Panc1 (cell line): ENCODE data around the gene CD79A. TPM values are rescaled to one million over a fixed set of nuclear protein-coding genes. Genes with fewer than 3 reads are reported as not detected.

Source experiments
- ATAC-seq: fragments of 200-7000 bp; cut with Tn5 transposase; 2 replicates; pipeline ENCODE4 v1.9.1; 2020; ENCODE audit warnings: mild to moderate bottlenecking, moderate library complexity
- BruUV-seq: library from RNA; stranded (reverse); fragments of 400-500 nt; replicated peaks from 2 replicates; lab custom pipeline; 2021; lab: Mats Ljungman, UMichigan
- CTCF ChIA-PET: fragments of 300-600 bp; sonication (Branson Sonifier 250); formaldehyde crosslinking; loops from one replicate; lab custom pipeline; 2022; ENCODE audit warnings: antibody characterized with exemption; lab: Charles Lee
- POLR2A ChIA-PET: fragments of 300-600 bp; sonication (Branson Sonifier 250); formaldehyde crosslinking; loops from one replicate; lab custom pipeline; 2022; ENCODE audit warnings: antibody characterized with exemption; lab: Charles Lee
- DNase-seq: peaks from one replicate; pipeline ENCODE4 v3.0.0-alpha.2; 2010; ENCODE audit warnings: low read depth, low spot score
- H3K27ac ChIP-seq: 2 replicates; pipeline ENCODE4 v1.5.1; 2011; ENCODE audit warnings: mild to moderate bottlenecking, low read length, inconsistent platforms
- H3K27me3 ChIP-seq: fragments of 200-500 bp; sonication (Bioruptor generic); 2 replicates; pipeline ENCODE4 v1.6.0; 2014; ENCODE audit warnings: low read length, inconsistent platforms; ENCODE audit not compliant: control insufficient read depth, insufficient read depth
- H3K36me3 ChIP-seq: fragments of 200-500 bp; sonication (Bioruptor generic); 2 replicates; pipeline ENCODE4 v1.5.1; 2014; ENCODE audit warnings: inconsistent platforms, mild to moderate bottlenecking, low read length, moderate library complexity; ENCODE audit not compliant: control insufficient read depth, insufficient read depth
- H3K4me1 ChIP-seq: 2 replicates; pipeline ENCODE4 v1.5.1; 2011; ENCODE audit warnings: inconsistent platforms, mild to moderate bottlenecking, low read length, moderate library complexity; ENCODE audit not compliant: control insufficient read depth, insufficient read depth
- H3K4me3 ChIP-seq, 2 experiments: 2 replicates each; pipeline ENCODE4 v1.5.1; 2011 to 2012; ENCODE audit warnings: low read depth in 2 of 2, low read length in 2 of 2, mild to moderate bottlenecking in 2 of 2, inconsistent platforms in 1 of 2, moderate library complexity in 1 of 2
- H3K9me3 ChIP-seq: fragments of 200-500 bp; sonication (Bioruptor generic); 2 replicates; pipeline ENCODE4 v1.5.1; 2014; ENCODE audit warnings: low read depth, mild to moderate bottlenecking, inconsistent platforms, low read length, moderate library complexity; ENCODE audit not compliant: control insufficient read depth, insufficient read depth
- CTCF ChIP-seq: fragments of 450-650 bp; IDR thresholded peaks from 2 replicates; pipeline ENCODE4 v1.5.1; 2017; ENCODE audit warnings: mild to moderate bottlenecking
- POLR2AphosphoS5 ChIP-seq: IDR thresholded peaks from 2 replicates; pipeline ENCODE4 v1.6.1; 2012; ENCODE audit warnings: mild to moderate bottlenecking, low read depth, low read length, moderate library complexity
- SIN3A ChIP-seq: IDR thresholded peaks from 2 replicates; pipeline ENCODE4 v1.6.1; 2012; ENCODE audit warnings: low read depth, mild to moderate bottlenecking, low read length, moderate library complexity, borderline replicate concordance; ENCODE audit not compliant: insufficient read depth
- TCF7L2 ChIP-seq: IDR thresholded peaks from 2 replicates; pipeline ENCODE4 v1.6.1; 2011; ENCODE audit warnings: mild to moderate bottlenecking, low read depth, low read length, inconsistent platforms
- in situ Hi-C: cut with HindIII; loops from 2 replicates; pipeline ENCODE4 v1.10.0; 2016; ENCODE audit warnings: low sequenced_read_pairs, low pct_unique_long_range_greater_than_20kb
- intact Hi-C: fragments of 100-400 bp; cut with micrococcal nuclease; formaldehyde crosslinking; loops from one replicate; pipeline ENCODE4 v1.10.0; 2022; ENCODE audit not compliant: unreplicated experiment
- total RNA-seq: library from RNA; stranded (reverse); gene quantifications from one replicate; pipeline ENCODE4 v1.2.1, GENCODE V29; 2021; ENCODE audit not compliant: unreplicated experiment
- TF ChIP-seq, protein P1 (sequence below), 2 experiments: IDR thresholded peaks; 2 replicates each; pipeline ENCODE4 v1.6.1; 2011 to 2012; ENCODE audit warnings: low read depth in 2 of 2, control low read depth in 1 of 2, low read length in 1 of 2, mild to moderate bottlenecking in 1 of 2, moderate library complexity in 1 of 2; ENCODE audit not compliant: insufficient read depth in 1 of 2

The CD79A gene
- total RNA-seq, 1 experiment from 2014 or later: 0.59 TPM

- no peaks in the 10 kb centered on the region; the same call in 1 of the 2 replicates for H3K36me3 ChIP-seq
- no peak for DNase-seq
- TF ChIP-seq, protein P1, sequence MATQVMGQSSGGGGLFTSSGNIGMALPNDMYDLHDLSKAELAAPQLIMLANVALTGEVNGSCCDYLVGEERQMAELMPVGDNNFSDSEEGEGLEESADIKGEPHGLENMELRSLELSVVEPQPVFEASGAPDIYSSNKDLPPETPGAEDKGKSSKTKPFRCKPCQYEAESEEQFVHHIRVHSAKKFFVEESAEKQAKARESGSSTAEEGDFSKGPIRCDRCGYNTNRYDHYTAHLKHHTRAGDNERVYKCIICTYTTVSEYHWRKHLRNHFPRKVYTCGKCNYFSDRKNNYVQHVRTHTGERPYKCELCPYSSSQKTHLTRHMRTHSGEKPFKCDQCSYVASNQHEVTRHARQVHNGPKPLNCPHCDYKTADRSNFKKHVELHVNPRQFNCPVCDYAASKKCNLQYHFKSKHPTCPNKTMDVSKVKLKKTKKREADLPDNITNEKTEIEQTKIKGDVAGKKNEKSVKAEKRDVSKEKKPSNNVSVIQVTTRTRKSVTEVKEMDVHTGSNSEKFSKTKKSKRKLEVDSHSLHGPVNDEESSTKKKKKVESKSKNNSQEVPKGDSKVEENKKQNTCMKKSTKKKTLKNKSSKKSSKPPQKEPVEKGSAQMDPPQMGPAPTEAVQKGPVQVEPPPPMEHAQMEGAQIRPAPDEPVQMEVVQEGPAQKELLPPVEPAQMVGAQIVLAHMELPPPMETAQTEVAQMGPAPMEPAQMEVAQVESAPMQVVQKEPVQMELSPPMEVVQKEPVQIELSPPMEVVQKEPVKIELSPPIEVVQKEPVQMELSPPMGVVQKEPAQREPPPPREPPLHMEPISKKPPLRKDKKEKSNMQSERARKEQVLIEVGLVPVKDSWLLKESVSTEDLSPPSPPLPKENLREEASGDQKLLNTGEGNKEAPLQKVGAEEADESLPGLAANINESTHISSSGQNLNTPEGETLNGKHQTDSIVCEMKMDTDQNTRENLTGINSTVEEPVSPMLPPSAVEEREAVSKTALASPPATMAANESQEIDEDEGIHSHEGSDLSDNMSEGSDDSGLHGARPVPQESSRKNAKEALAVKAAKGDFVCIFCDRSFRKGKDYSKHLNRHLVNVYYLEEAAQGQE (IDR thresholded peaks at IDR 0.05; ENCODE audit: insufficient read depth in 1 of 2, low read depth in 2 of 2, low read length in 1 of 2): no peak
- no peak for TF ChIP-seq POLR2AphosphoS5
- no peak; the same call in 1 of the 2 replicates for TF ChIP-seq CTCF
- H3K27ac ChIP-seq: peak overlapping the region; percentile 34; the same call in 1 of the 2 replicates
- H3K27me3 ChIP-seq: no peaks in the 10 kb centered on the region
- in situ Hi-C loops (no loop called here), intact Hi-C loops (loop anchor here (10.0 kb wide), 1 partner anchor 47 kb away; no protein-coding TSS in a partner anchor)
- no peak overlapping the region for H3K4me3 ChIP-seq
- ChIA-PET POLR2A (no interaction called here), CTCF (interaction anchor here (0.6 kb wide), 1 partner anchor 62 kb away, joined by 5 read pairs; no protein-coding TSS in a partner anchor)
- peak; percentile 67 for ATAC-seq
- no TSS peak for BruUV-seq
- H3K4me1 ChIP-seq: peaks cover 25% of the 10 kb centered on the region
- no peaks in the 10 kb centered on the region for H3K9me3 ChIP-seq
These were observed 10.8 kb downstream of the CD79A start for GRCh38 chr19:41887711-41888382.

DNA sequence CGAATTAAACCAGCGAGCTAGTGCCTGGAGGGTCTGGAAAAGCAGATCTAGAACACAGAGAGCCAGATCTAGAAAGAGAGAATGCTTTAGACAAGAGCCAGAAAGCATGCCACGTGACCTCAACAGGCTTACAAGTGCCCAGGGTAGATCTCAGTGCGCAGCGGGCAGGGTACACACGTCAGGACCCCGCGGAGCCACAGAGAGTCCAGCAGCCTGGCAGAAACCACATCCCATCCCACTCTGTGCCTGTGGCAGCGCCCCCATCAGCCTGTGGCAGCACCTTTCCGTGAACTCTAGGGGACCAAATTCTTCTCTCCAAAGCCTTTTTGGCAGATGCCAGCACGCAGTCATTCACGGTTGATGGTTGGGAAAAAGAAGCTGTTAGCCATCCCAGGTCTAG lies 11.8 kb downstream of the CD79A start:
- TF ChIP-seq SIN3A: no peak
- no peak for TF ChIP-seq CTCF
- TF ChIP-seq, protein P1 (IDR thresholded peaks at IDR 0.05; ENCODE audit: insufficient read depth in 1 of 2, low read depth in 2 of 2, low read length in 1 of 2): no peak
- TF ChIP-seq POLR2AphosphoS5: no peak
- no peak for TF ChIP-seq TCF7L2
- Histone ChIP-seq H3K4me3 (no peak overlapping the region), H3K4me1 (peaks cover 25% of the 10 kb centered on the region), H3K9me3 (no peaks in the 10 kb centered on the region), H3K27ac (no peak overlapping the region), H3K36me3 (no peaks in the 10 kb centered on the region; the same call in 1 of the 2 replicates), H3K27me3 (no peaks in the 10 kb centered on the region)
- ChIA-PET CTCF (no interaction called here), POLR2A (no interaction called here)
- ATAC-seq (no peak), DNase-seq (no peak)
- intact Hi-C loops (loop anchor here (10.0 kb wide), 1 partner anchor 46 kb away; no protein-coding TSS in a partner anchor), in situ Hi-C loops (no loop called here)
- no TSS peak for BruUV-seq
